Measurements from ENCODE around the gene NFATC4. TPM values are rescaled to one million over a fixed set of nuclear protein-coding genes. Genes with fewer than 3 reads are reported as not detected.

The NFATC4 gene
- total and polyA plus RNA-seq, 9 donors, result 35.2 to 71.1 (median 52.0) TPM

DNA sequence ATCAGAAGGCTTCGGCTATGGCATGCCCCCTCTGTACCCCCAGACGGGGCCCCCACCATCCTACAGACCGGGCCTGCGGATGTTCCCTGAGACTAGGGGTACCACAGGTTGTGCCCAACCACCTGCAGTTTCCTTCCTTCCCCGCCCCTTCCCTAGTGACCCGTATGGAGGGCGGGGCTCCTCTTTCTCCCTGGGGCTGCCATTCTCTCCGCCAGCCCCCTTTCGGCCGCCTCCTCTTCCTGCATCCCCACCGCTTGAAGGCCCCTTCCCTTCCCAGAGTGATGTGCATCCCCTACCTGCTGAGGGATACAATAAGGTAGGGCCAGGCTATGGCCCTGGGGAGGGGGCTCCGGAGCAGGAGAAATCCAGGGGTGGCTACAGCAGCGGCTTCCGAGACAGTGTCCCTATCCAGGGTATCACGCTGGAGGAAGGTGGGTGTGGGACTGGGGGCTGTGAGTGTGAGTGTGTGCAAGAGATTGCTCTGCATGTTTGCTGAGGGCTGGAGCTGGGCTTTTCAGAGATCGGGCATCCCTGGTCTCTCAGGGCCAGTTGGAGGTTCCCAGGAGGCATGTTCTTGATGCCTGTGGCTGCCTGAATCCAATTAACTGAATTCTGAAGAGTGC lies 8.6 kb downstream of the NFATC4 start:
- Histone ChIP-seq H3K27ac (ENCODE audit: low read length) (no peak overlapping the region), H3K36me3 (ENCODE audit: control insufficient read depth, insufficient read depth, low read length) (peaks cover 65% of the 10 kb centered on the region), H3K4me3 (ENCODE audit: low read length) (no peak overlapping the region), H3K9me3 (replicated peaks; ENCODE audit: control insufficient read depth, low read depth, low read length) (no peaks in the 10 kb centered on the region), H3K27me3 (ENCODE audit: control insufficient read depth, insufficient read depth, low read length) (no peaks in the 10 kb centered on the region), H3K4me1 (ENCODE audit: control insufficient read depth, insufficient read depth, low read length) (peaks cover 15% of the 10 kb centered on the region)
- 59% methylated on average over 12 of the region's 16 CpGs for WGBS (ENCODE audit: insufficient coverage)
- no peak for DNase-seq

DNA sequence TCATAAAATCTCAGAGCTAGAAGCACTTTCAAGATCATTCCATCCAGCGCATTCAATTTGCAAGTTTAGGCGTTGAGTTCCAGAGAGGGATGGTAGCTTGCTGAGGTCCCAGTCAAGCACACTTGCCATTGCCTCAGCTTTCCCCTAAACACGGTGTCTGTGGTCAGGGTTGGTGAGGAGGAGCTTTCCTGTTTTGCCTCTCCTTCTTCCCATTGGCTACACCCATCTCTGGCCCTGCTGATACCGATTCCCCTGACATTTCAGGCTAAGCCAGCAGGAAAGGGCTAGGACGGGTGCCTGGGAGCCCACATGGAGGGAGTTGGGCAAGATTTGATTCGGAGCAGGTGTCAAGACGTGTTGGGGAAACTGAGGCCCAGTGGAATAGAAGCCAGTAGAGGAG lies 9.1 kb downstream of the NFATC4 start:
- no peak overlapping the region for H3K27ac ChIP-seq (ENCODE audit: low read length)
- no peak overlapping the region for H3K4me3 ChIP-seq (ENCODE audit: low read length)
- H3K27me3 ChIP-seq (ENCODE audit: control insufficient read depth, insufficient read depth, low read length), result no peaks in the 10 kb centered on the region
- no peaks in the 10 kb centered on the region for H3K9me3 ChIP-seq (replicated peaks; ENCODE audit: control insufficient read depth, low read depth, low read length)
- H3K4me1 ChIP-seq (ENCODE audit: control insufficient read depth, insufficient read depth, low read length), result peaks cover 19% of the 10 kb centered on the region
- DNase-seq, result no peak
- 80% methylated on average over 4 of the region's 7 CpGs for WGBS (ENCODE audit: insufficient coverage)
- H3K36me3 ChIP-seq (ENCODE audit: control insufficient read depth, insufficient read depth, low read length), result peaks cover 65% of the 10 kb centered on the region

DNA sequence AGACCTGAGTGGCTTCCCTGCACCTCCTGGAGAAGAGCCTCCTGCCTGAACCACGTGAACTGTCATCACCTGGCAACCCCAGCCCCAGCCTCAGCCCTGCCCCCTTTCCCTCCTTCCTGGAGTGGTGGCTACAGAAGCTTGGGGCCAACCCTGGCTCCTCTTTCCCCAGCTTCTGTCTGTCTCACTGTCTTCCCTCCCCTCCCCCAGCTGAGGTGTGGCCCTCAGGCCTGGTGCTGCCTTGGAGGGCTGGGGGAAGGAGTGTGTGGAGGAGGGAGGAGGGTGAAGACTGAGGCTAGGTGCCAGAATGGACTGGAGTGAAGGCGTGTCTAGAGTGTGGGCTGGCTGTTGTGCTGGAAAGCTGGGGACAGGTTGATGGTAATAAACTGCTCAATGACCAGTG lies 9.7 kb downstream of the NFATC4 start:
- peak; percentile 48 for DNase-seq
- peaks cover 14% of the 10 kb centered on the region for H3K4me1 ChIP-seq (ENCODE audit: control insufficient read depth, insufficient read depth, low read length)

DNA sequence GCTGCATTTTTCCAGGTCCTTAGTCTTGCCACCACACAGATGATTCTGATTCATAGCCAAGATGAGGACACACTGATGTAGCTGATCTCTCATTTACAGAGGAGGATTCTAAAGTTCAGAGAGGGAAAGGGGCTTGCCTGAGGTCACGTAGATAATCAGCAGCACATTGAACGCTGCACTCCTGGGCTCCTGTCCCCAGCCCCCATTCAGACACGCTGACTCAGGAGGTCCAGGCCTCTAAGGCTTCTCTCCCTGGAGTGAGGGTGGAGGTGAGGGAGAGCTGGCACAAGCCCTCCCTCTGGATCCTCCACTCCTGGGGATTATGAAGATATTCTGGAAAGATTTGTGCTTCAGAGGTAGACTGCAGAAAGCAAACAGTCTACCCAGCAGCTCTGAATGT lies 10.3 kb downstream of the NFATC4 start:
- Histone ChIP-seq H3K4me3 (ENCODE audit: low read length) (no peak overlapping the region), H3K4me1 (ENCODE audit: control insufficient read depth, insufficient read depth, low read length) (peaks cover 14% of the 10 kb centered on the region), H3K9me3 (replicated peaks; ENCODE audit: control insufficient read depth, low read depth, low read length) (no peaks in the 10 kb centered on the region), H3K36me3 (ENCODE audit: control insufficient read depth, insufficient read depth, low read length) (peaks cover 53% of the 10 kb centered on the region), H3K27ac (ENCODE audit: low read length) (no peak overlapping the region), H3K27me3 (ENCODE audit: control insufficient read depth, insufficient read depth, low read length) (no peaks in the 10 kb centered on the region)
- no peak for DNase-seq
- 40% methylated on average over 1 of the region's 3 CpGs for WGBS (ENCODE audit: insufficient coverage)

More for the DNA sequence above, 9.7 kb downstream of the NFATC4 start:
- no peak overlapping the region for H3K27ac ChIP-seq (ENCODE audit: low read length)
- WGBS (ENCODE audit: insufficient coverage), result 20% methylated on average over 2 of the region's 2 CpGs
- H3K36me3 ChIP-seq (ENCODE audit: control insufficient read depth, insufficient read depth, low read length), result peaks cover 59% of the 10 kb centered on the region
- no peaks in the 10 kb centered on the region for H3K9me3 ChIP-seq (replicated peaks; ENCODE audit: control insufficient read depth, low read depth, low read length)
- no peaks in the 10 kb centered on the region for H3K27me3 ChIP-seq (ENCODE audit: control insufficient read depth, insufficient read depth, low read length)
- no peak overlapping the region for H3K4me3 ChIP-seq (ENCODE audit: low read length)

DNA sequence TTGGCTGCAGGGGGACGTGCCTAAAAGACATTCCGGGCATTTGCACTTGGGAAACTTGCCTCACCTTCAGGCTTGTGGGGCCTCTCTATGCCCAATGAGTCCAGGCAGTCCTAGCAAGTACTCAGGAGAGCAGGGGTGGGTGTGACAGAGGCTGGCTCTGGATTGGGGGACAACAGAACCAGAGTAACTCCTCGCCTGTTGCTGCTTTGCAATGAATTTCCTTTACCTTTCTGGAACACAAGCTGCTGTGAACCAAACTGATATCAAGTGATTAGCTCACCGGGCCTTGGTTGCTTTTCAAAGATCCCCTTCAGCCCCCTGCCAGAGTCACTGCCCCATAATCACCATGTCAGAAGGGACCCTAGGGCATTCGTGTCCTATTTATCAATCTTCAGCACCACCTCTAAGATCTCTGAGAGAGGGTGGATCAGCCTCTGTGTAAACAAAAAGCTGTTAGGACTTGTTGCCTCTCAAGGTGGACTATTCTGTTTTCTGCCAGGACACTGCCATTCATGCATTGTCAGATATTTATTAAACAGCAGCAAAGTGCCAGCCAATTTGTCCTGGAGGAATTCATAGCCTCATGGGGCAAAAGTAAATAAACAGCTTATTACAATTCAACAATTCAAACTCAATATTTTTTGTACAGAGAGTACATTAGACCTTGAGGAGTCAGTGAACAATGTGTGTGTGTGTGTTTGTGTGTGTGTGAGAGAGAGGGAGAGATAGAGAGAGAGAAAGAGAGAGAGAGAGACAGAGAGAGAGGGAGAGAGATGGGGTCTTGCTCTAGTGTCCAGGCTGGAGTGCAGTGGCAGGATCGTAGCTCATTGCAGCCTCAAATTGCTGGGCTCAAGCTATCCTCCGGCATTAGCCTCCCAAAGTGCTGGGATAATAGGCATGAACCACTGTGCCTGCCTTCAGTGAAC lies 11.3 kb downstream of the NFATC4 start:
- H3K36me3 ChIP-seq (ENCODE audit: control insufficient read depth, insufficient read depth, low read length), result peaks cover 44% of the 10 kb centered on the region
- H3K4me1 ChIP-seq (ENCODE audit: control insufficient read depth, insufficient read depth, low read length), result peaks cover 14% of the 10 kb centered on the region
- WGBS (ENCODE audit: insufficient coverage), result 76% methylated on average over 5 of the region's 7 CpGs
- H3K27me3 ChIP-seq (ENCODE audit: control insufficient read depth, insufficient read depth, low read length), result no peaks in the 10 kb centered on the region
- no peak overlapping the region for H3K27ac ChIP-seq (ENCODE audit: low read length)
- no peak for DNase-seq
- no peak overlapping the region for H3K4me3 ChIP-seq (ENCODE audit: low read length)
- no peaks in the 10 kb centered on the region for H3K9me3 ChIP-seq (replicated peaks; ENCODE audit: control insufficient read depth, low read depth, low read length)

DNA sequence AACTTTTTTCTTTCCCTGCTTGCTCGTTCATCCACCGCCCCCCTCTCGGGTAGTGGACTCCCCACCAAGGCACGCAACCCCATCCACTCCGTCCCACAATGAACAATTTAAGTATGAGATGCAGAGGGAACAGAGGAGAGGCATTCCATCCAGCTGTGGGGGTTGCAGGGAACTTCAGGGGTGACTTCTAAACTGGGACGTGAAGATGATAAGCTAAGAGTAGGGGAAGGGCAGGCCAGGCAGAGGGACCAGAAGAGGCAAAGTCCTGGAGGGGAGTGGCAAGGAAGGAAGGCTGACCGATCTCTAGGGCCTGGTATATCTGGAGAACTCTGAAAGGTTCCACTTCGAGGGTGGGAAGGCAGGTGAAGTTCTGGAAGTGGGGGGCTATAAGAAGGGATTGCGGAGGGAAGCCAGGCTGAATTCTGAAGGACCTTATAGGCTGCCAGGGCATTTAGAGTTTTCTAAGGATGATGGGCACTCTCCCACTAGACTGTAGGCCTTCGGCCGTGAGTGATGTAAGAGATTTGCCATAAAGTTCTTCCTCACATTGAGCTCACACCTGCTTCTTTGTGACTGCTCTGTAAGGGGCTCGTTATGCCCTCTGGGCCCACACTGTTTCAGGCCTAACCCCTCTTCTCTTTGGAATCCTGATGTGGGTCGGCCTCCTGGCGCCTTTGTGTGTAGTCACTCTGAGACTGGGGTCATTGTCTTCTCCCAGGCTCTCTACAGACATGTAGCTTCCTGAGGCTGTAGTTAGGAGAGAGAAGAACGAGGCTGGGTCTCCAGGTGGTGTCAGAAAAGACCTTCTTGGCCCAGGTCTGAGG lies 12.1 kb downstream of the NFATC4 start:
- Histone ChIP-seq H3K27ac (ENCODE audit: low read length) (no peak overlapping the region), H3K4me1 (ENCODE audit: control insufficient read depth, insufficient read depth, low read length) (peaks cover 14% of the 10 kb centered on the region), H3K9me3 (replicated peaks; ENCODE audit: control insufficient read depth, low read depth, low read length) (no peaks in the 10 kb centered on the region), H3K27me3 (ENCODE audit: control insufficient read depth, insufficient read depth, low read length) (no peaks in the 10 kb centered on the region), H3K4me3 (ENCODE audit: low read length) (no peak overlapping the region), H3K36me3 (ENCODE audit: control insufficient read depth, insufficient read depth, low read length) (peaks cover 36% of the 10 kb centered on the region)
- 65% methylated on average over 2 of the region's 15 CpGs for WGBS (ENCODE audit: insufficient coverage)
- no peak for DNase-seq

DNA sequence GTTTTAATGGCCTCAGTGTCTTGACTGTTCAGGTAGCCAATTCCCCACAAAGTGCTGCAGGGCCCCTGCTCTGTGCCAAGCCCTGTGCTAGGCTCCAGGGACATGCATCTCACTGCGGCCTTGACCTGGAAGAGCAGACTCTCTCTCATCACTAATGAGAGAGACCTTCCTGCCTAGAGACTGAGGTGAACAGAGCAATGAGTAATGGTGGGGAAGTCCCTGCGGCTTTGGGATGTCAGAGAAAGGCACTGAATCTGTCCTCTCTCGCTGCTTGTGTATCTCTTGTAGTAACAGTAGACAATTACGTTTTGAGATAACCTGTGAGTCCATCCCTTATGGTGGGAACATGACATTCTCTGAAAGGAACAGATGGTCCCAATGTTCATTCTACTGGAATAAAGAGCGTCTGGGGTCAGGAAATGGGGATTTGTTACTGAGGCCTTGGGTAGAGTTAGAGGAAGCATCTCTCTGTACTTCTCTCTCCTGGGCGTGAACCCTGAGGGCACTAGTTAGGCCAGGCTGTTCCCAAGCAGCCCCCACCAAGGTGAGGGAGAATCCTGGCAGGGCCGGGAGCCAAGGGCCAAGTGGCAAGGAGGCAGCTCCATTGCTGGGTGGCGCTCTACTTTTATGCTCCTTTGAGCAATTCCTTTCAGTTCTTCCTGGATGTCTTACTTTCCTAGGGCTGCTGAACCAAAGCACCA lies 13.5 kb downstream of the NFATC4 start:
- WGBS (ENCODE audit: insufficient coverage), result 92% methylated on average over 3 of the region's 8 CpGs
- no peaks in the 10 kb centered on the region for H3K27me3 ChIP-seq (ENCODE audit: control insufficient read depth, insufficient read depth, low read length)
- no peak overlapping the region for H3K4me3 ChIP-seq (ENCODE audit: low read length)
- H3K9me3 ChIP-seq (replicated peaks; ENCODE audit: control insufficient read depth, low read depth, low read length), result no peaks in the 10 kb centered on the region
- H3K36me3 ChIP-seq (ENCODE audit: control insufficient read depth, insufficient read depth, low read length), result peaks cover 24% of the 10 kb centered on the region
- DNase-seq, result no peak
- H3K27ac ChIP-seq (ENCODE audit: low read length), result no peak overlapping the region
- peaks cover 12% of the 10 kb centered on the region for H3K4me1 ChIP-seq (ENCODE audit: control insufficient read depth, insufficient read depth, low read length)

DNA sequence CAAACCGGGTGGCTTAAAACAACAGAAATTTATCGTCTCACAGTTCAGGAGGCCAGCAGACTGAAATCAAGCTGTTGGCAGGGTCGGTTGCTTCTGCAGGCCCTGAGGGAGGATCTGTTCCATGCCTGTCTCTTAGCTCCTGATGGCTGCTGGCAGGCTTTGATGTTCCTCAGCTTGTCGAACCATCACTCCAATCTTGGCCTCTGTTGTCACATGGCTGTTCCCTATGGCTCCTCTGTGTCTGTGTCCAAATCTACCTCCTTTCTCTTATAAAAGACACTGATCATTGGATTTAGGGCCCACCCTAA lies 14.0 kb downstream of the NFATC4 start:
- H3K4me1 ChIP-seq (ENCODE audit: control insufficient read depth, insufficient read depth, low read length), result peaks cover 9% of the 10 kb centered on the region
- H3K27ac ChIP-seq (ENCODE audit: low read length), result no peak overlapping the region

DNA sequence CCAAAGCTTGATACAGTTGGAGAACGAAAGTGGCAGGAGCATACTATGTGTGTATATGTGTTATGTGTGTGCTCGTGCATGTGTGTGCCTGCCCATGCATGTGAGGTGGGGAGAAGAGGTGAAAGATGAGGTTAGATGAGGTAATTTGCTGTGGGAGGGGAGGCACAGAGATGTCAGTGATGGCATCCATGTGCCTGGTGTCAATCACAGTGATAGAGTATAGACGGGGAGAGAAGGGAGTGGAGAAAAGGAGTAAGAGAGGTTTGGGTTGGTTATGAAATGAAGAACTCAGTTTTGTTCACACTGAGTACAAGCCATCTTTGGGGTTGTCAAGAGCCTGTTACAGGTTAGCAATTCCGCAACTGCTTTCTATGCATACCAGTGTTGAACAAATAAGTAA lies 16.2 kb downstream of the NFATC4 start:
- Histone ChIP-seq H3K4me1 (ENCODE audit: control insufficient read depth, insufficient read depth, low read length) (peaks cover 8% of the 10 kb centered on the region), H3K27me3 (ENCODE audit: control insufficient read depth, insufficient read depth, low read length) (no peaks in the 10 kb centered on the region), H3K9me3 (replicated peaks; ENCODE audit: control insufficient read depth, low read depth, low read length) (no peaks in the 10 kb centered on the region), H3K36me3 (ENCODE audit: control insufficient read depth, insufficient read depth, low read length) (no peaks in the 10 kb centered on the region), H3K27ac (ENCODE audit: low read length) (no peak overlapping the region), H3K4me3 (ENCODE audit: low read length) (no peak overlapping the region)
- DNase-seq, result no peak
- 81% methylated on average over 3 of the region's 4 CpGs for WGBS (ENCODE audit: insufficient coverage)

More for the DNA sequence above, 14.0 kb downstream of the NFATC4 start:
- Histone ChIP-seq H3K4me3 (ENCODE audit: low read length) (no peak overlapping the region), H3K27me3 (ENCODE audit: control insufficient read depth, insufficient read depth, low read length) (no peaks in the 10 kb centered on the region), H3K9me3 (replicated peaks; ENCODE audit: control insufficient read depth, low read depth, low read length) (no peaks in the 10 kb centered on the region), H3K36me3 (ENCODE audit: control insufficient read depth, insufficient read depth, low read length) (peaks cover 18% of the 10 kb centered on the region)
- WGBS (ENCODE audit: insufficient coverage), result 37% methylated on average over 4 of the region's 4 CpGs
- DNase-seq, result no peak

All from muscle of leg (tissue), 11 donors.